HG03060 (cell line): ENCODE measurements around the gene APBB3.

Experiments used
- ATAC-seq: cut with Tn5 transposase; IDR thresholded peaks from one replicate; pipeline ENCODE4 v1.9.1; 2021; ENCODE audit warnings: low read depth, moderate number of reproducible peaks; ENCODE audit not compliant: unreplicated experiment

Gene APBB3

GRCh38 chr5:140555747-140556312 is 8.6 kb downstream of the APBB3 start:
- ATAC-seq, result no peak

GRCh38 chr5:140554454-140554853 is 9.9 kb downstream of the APBB3 start:
- no peak for ATAC-seq

GRCh38 chr5:140553657-140554056 is 10.7 kb downstream of the APBB3 start:
- no peak for ATAC-seq

GRCh38 chr5:140551872-140552271 is 12.5 kb downstream of the APBB3 start:
- no peak for ATAC-seq

GRCh38 chr5:140550147-140551079 is 14.0 kb downstream of the APBB3 start:
- ATAC-seq, result no peak

- no peak for ATAC-seq
These were observed 14.9 kb downstream of the APBB3 start for GRCh38 chr5:140549237-140550144.

GRCh38 chr5:140548791-140549190 is 15.6 kb downstream of the APBB3 start:
- ATAC-seq, result no peak

- ATAC-seq, result no peak
These were observed 16.1 kb downstream of the APBB3 start for GRCh38 chr5:140548300-140548688.

GRCh38 chr5:140547508-140548299 is 16.7 kb downstream of the APBB3 start, which contains the start of gene EIF4EBP3:
Gene EIF4EBP3, plus strand, starts transcription at chr5:140547662. Its CDS starts 76 bp downstream, at chr5:140547738.
- peak; percentile 97 for ATAC-seq

- ATAC-seq, result no peak
These were observed 17.4 kb downstream of the APBB3 start for GRCh38 chr5:140546851-140547507.

- no peak for ATAC-seq
These were observed 18.8 kb downstream of the APBB3 start for GRCh38 chr5:140545606-140546005.

GRCh38 chr5:140544986-140545385 is 19.4 kb downstream of the APBB3 start:
- no peak for ATAC-seq

- no peak for ATAC-seq
These were observed 21.4 kb downstream of the APBB3 start for GRCh38 chr5:140542972-140543371.

- ATAC-seq, result no peak
These were observed 24.2 kb downstream of the APBB3 start for GRCh38 chr5:140540227-140540626.

GRCh38 chr5:140524003-140524402 is 40.4 kb downstream of the APBB3 start:
- ATAC-seq, result no peak

- ATAC-seq, result no peak
These were observed 51.3 kb downstream of the APBB3 start for GRCh38 chr5:140513124-140513523.

- no peak for ATAC-seq
These were observed 54.5 kb downstream of the APBB3 start for GRCh38 chr5:140509898-140510297.
